Activated CD4-positive, alpha-beta T cell treated with anti-CD3 and anti-CD28 coated beads, Interleukin-2, Interleukin-6, amounts not matched to agents 100 ng/mL and 50 ng/mL, durations not matched to agents 16 hours and 8 hours (primary cell): Measurements from ENCODE around the gene PPP1R12B.

Source experiments
- DNase-seq: peaks from one replicate; pipeline ENCODE4 v3.0.0-alpha.2; 2020

PPP1R12B gene, protein sequence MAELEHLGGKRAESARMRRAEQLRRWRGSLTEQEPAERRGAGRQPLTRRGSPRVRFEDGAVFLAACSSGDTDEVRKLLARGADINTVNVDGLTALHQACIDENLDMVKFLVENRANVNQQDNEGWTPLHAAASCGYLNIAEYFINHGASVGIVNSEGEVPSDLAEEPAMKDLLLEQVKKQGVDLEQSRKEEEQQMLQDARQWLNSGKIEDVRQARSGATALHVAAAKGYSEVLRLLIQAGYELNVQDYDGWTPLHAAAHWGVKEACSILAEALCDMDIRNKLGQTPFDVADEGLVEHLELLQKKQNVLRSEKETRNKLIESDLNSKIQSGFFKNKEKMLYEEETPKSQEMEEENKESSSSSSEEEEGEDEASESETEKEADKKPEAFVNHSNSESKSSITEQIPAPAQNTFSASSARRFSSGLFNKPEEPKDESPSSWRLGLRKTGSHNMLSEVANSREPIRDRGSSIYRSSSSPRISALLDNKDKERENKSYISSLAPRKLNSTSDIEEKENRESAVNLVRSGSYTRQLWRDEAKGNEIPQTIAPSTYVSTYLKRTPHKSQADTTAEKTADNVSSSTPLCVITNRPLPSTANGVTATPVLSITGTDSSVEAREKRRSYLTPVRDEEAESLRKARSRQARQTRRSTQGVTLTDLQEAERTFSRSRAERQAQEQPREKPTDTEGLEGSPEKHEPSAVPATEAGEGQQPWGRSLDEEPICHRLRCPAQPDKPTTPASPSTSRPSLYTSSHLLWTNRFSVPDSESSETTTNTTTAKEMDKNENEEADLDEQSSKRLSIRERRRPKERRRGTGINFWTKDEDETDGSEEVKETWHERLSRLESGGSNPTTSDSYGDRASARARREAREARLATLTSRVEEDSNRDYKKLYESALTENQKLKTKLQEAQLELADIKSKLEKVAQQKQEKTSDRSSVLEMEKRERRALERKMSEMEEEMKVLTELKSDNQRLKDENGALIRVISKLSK

DNA sequence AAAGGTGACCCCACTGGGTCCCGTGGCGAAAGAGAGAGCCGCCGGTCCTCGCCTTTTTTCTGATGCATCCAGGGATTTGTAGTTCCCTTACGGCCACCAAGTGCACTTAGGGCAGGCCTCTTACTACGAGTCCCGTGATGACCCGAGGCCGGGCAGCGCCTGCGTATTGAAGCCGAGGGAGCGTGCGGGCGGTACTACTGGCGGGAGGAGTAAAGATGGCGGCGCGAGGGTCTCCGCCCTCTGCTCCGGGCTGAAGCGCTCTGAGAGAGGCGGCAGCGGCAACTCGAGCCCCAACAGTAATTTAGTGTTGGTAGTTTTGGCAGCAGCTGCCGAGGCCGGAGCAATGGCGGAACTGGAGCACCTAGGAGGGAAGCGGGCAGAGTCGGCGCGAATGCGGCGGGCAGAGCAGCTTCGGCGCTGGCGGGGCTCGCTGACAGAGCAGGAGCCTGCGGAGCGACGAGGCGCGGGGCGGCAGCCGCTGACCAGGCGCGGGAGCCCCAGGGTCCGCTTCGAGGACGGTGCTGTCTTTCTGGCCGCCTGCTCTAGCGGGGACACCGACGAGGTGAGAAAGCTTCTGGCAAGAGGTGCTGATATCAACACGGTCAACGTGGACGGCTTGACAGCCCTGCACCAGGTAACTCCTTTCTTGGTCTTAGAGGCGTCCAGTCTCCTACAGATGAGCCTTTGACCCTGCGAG is at the start of gene PPP1R12B:
TSS of gene PPP1R12B (plus strand) at position 191 of the 697 bp plus-strand sequence. CDS start at position 344, 153 bp downstream.
- DNase-seq = peak; percentile 98

DNA sequence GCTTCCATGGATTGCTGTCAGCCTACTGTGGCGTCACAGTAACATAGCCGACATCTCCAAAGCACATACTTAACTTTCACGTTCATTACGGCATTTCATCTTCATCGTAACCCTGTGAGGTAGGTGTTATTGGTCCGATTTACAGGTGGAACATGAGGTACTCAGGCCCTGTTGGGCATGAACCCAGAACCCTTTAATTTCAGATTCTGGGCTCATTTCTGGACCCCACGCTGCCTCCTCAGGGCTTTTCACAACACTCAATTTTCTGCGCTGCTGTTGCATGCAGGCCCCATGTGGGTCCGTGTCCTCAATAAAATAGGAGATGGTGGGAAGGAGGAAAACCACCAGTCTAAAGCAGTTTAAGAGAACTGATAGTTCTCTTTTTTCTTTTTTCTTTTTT is 46.3 kb upstream of the PPP1R12B start:
- DNase-seq = no peak

DNA sequence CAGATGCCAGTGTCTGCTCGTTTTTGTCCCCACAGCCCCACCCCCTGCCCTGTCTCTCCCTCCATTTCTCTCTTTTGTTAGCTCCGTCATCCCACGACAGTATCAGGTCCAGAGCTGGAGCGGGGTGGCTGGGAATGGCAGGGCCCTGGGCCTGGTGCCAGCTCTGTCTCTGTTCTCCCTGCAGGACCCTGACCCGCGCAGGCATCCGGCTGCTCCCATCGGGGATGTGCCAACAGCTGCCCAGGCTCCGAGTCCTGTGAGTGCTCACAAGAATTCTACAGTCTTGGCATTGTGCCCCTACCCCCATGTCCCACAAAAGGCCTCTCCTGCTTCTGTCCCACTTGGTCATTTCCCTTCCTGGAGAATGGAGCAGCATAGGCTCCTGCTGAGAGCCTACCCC is 44.1 kb upstream of the PPP1R12B start:
- no peak for DNase-seq

DNA sequence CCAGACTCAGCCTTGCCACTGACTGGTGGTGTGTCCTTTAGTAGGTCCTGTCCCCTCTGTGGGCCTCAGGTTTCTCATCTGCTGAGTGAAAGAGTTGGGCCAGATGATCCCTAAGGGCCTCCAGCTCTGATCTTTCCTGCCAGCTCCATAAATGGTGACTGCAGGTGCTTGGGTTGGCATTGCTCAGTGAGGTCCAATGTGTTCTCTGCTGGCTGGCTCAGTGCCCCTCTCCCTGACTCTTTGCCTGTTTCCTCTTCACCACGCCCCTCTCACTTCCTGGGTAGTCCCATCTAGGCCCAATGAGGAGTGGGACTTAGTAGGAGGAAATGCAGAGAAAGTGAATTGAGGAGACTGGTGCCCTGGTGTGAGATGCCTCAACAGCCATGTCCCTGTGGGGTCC is 43.3 kb upstream of the PPP1R12B start:
- no peak for DNase-seq

DNA sequence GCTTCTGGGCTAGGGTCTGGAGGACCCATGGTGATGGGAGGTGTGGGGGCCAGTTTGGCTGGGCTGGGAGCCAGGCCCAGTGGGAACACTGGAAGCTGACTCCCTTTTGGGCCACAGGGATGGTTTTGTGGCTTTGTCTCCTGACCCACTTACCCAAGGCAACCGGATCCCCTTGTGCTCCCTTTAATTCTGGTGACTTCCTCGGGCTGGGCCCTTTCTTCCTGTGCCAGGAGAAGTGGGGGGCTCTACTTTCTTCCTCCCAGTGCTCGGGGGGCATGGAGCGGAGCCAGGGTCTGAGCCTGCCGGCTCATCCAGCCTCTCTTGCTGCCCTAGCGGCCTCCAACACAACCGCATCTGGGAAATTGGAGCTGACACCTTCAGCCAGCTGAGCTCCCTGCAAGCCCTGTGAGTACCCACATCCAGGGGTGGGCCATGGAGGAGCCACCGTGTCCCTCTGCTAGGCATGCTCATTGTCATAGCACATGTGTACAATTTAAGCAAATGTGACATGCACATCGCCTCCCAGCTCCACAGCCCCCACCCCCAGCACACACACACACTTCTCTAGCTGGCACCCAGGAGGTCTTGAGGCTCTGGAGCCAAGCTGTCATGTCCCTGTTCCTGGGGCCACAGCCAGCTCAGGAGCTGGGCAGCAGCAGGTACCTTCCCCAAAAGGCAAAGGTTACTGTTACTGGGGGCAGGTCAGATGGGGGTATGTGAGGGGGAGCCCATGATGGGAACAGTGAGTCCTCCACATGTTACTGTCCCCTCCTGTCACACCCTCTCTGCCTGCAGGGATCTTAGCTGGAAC is 41.8 kb upstream of the PPP1R12B start:
- no peak for DNase-seq

DNA sequence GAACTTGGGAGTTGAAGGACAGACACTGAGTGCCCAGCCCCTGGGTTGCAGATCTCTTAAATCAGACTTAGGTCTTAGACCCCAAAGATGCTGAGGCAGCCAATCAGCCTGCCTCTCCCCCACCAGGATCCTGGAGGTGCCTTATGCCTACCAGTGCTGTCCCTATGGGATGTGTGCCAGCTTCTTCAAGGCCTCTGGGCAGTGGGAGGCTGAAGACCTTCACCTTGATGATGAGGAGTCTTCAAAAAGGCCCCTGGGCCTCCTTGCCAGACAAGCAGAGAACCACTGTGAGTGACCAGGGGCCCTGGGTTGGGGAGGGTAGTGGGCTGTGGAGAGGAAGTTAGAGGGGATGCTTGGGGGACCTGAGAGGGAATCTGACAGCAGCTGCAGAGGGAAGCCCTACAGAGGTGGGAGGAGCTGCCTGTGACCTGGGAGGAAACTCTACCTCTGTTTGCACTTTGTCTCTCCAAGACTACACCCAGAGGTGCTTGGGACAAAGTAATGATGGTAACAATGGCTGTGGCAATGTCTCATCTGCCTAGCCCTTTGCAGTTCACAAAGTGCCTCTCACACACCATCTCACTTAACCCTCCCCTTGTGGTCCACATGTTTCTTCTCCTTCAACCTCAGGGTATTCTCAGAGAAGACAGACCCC is 38.3 kb upstream of the PPP1R12B start:
- no peak for DNase-seq

DNA sequence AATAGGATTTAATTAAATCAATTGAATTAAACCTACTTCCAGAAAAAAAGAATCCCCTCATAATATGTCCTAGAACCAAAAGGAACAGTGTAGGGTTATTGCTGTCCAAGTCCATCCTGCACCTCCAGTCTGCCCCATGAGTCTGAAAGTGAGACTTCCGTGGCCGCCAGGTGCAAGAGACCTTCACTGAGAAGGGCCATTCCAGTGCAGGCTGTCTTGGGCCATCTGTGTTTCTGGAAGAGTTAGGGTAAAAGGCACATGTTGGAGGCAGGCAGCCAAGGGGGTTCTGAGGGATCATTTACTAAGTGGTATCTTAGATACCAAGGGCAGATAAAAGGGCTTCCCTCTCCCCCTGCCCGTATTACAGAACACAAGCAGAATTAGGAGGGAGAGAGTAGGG is 37.8 kb upstream of the PPP1R12B start:
- DNase-seq = no peak

DNA sequence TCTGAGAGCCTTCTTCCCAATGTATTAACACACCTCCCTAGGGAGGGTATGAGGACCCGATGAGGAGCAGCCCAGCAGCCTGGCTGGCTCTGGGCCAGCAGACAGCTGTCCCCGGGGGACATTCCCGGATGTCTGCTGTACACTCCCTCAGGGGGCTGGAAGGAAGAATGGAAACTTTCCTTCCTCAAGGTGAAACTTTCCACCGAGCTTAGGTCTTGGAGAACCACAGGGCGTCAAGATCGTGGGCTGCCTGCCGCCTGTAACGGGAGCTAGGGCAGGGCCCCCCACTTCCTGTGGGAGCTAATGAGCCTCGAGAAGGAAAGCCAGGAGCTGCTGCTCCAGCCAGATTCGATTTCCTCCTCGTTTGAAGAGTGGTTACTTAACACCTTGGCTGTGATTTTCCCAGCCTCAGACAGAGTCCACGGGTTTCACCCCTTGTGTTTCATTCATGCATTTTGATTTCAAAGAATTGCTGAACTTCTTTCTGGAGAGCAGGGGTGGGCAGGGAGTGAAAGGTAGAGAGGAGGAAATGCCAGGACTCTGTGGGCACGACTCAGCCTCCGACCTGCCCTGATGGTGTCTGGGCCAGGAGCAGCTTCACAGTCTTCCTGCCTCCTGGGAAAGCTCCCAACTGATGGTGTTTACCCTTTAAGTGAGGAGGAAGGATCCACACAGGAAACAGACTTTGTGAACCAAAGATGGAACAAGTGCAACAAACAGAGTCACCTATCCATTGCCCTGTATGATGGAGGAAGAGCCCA is 36.4 kb upstream of the PPP1R12B start:
- no peak for DNase-seq

DNA sequence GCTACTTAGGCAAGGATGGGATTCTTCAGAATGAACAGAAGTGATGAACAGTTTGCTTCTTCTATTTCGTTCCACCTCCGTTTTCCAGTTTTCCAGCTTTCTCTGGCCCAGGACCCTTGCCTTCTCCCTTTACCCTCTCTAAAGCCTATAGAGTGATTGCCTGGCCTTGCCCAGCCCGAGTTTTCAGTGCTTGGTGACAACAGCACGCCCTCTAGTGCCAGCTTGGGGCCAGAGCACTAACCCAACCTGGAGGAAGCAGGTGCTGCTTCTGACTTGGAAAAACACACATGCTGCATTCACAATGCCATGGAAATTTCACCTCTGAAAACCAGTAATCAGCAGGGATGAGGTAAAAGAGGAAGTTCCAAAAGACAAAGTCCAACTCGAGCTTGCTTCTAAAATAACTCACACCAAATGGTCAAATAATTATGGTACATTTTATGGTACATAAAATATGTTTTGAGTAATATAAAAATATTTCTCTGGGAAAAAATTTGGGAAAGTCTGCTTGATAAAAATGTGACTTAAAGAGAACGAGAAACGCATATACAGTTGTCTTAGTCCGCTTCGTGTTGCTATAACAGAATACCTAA is 32.8 kb upstream of the PPP1R12B start:
- DNase-seq = peak; percentile 78

DNA sequence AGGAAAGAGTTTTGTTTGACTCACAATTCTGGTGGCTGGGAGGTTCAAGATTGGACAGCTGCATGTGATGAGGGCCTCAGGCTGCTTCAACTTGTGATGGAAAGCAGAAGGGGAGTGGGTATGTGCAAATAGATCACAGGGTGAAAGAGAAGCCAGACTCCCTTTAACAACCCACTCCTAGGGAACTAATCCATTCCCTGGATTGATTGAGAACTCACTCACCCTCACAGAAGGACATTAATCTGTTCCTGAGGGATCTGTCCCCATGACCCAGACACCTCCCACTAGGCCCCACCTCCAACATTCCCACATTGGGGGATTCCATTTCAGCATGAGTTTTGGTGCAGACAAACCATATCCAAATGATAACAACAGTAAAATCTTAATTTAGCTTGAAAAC is 32.3 kb upstream of the PPP1R12B start:
- no peak for DNase-seq

DNA sequence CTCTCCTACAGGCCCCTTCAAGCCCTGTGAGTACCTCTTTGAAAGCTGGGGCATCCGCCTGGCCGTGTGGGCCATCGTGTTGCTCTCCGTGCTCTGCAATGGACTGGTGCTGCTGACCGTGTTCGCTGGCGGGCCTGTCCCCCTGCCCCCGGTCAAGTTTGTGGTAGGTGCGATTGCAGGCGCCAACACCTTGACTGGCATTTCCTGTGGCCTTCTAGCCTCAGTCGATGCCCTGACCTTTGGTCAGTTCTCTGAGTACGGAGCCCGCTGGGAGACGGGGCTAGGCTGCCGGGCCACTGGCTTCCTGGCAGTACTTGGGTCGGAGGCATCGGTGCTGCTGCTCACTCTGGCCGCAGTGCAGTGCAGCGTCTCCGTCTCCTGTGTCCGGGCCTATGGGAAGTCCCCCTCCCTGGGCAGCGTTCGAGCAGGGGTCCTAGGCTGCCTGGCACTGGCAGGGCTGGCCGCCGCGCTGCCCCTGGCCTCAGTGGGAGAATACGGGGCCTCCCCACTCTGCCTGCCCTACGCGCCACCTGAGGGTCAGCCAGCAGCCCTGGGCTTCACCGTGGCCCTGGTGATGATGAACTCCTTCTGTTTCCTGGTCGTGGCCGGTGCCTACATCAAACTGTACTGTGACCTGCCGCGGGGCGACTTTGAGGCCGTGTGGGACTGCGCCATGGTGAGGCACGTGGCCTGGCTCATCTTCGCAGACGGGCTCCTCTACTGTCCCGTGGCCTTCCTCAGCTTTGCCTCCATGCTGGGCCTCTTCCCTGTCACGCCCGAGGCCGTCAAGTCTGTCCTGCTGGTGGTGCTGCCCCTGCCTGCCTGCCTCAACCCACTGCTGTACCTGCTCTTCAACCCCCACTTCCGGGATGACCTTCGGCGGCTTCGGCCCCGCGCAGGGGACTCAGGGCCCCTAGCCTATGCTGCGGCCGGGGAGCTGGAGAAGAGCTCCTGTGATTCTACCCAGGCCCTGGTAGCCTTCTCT is 30.3 kb upstream of the PPP1R12B start:
- no peak for DNase-seq

DNA sequence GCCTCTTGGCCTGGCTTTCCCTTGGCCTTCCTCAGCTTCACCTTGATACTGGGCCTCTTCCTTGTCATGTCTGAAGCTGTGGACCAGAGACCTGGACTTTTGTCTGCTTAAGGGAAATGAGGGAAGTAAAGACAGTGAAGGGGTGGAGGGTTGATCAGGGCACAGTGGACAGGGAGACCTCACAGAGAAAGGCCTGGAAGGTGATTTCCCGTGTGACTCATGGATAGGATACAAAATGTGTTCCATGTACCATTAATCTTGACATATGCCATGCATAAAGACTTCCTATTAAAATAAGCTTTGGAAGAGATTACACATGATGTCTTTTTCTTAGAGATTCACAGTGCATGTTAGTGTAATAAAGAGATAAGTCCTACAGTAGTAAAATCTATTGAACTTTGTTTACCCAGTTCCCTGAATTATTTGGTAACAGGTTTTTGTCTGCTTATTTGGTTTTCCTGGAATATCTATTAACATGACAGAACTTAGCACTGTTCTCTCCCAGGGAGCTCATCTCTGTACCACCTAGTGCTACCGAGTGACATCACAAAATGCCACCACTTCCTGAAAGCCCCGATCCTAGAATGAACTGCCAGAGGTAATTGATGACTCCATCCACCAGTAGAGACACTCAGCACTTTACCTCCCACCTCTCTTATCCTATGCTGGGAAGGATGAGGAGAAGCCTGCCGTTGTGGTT is 29.0 kb upstream of the PPP1R12B start:
- no peak for DNase-seq

DNA sequence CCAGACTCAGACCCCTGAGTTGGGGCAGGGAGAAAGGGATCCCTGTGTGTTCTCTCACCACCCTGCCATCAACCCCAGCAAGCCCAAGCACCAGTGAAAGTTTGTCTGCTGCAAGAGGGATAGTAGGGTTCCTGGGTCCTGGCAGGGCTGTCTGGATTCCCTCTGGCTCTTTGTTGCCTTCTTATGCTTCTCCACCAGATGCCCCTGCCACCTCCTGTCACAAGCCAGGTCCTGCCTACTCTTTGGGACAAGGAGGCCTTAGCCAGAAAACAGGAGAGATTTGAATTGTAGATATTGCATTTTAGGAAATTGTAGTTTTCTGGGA is 28.5 kb upstream of the PPP1R12B start:
- no peak for DNase-seq

DNA sequence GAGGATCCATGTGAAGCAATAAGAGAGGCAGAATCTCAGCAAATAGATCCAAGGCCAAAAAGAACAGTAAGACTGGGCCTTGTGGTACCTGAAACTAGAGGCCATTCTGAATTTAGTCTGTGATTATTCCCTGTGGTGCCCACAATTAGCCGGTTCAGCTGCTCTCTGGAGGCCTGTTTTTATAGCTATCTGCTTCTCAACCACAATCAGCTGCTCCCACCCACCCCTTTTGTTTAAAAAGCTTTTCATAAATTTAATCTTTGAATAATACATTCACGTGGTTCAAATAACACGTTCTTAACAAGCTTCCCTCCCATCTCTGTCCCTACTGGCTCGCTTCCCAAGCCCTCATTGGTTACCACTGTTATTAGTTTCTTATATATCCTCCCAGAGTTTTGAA is 24.8 kb upstream of the PPP1R12B start:
- DNase-seq = no peak

DNA sequence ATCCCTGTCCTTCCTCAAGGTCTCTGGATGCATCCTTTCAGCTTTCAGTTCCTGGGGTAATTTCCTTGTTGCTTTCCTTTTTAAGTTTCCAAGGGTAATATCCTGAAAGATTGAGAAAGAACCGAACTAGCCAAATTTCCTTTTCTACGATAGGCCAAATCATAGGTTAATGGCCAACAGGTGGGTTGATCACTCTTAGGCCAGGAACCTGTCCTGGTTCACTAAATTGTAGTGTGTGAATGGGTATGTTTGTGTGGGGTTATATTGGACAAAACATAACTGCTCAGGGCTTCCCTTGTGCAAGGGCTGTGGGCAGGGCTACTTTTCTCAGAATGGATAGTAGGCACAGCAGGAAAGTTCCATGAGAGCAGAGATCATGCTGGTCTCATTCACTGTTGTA is 23.9 kb upstream of the PPP1R12B start:
- DNase-seq = no peak

DNA sequence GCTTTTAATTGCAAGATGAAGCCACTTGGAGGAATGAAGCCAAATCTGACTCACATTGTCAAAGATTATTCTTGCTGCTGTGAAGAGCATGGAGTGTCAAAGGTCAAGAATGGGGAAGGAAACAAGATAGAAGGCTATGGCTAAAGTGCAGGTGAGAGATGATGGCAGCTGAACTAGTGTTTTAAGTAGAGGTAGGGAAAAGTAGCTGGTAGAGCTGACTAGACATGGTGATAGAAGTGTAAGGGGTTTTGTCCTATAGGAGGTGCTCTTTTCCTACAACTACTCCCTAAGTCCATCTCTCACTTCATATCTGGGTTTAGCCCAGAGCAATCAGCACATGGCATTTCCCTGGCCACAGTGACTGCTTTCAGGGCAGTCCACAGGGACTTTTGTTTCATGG is 18.6 kb upstream of the PPP1R12B start:
- no peak for DNase-seq

DNA sequence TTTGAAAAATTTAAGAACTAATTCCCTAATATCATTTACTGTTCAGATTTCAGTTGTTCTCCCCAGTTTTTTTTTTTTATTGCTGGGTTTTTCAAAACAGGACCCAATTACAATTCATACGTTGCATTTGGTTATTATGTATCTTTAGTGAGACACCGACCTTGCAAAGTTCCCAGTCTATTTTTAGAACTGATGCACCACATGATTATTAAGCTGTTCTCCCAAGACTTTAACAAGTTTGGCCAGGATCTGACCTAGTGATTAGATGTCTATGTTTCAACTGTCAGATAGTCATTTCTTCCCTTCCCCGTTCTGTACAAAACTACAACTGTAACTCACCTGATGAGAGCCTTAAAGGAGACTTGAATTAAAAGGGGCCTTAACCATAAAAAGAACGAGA is 14.6 kb upstream of the PPP1R12B start:
- no peak for DNase-seq

DNA sequence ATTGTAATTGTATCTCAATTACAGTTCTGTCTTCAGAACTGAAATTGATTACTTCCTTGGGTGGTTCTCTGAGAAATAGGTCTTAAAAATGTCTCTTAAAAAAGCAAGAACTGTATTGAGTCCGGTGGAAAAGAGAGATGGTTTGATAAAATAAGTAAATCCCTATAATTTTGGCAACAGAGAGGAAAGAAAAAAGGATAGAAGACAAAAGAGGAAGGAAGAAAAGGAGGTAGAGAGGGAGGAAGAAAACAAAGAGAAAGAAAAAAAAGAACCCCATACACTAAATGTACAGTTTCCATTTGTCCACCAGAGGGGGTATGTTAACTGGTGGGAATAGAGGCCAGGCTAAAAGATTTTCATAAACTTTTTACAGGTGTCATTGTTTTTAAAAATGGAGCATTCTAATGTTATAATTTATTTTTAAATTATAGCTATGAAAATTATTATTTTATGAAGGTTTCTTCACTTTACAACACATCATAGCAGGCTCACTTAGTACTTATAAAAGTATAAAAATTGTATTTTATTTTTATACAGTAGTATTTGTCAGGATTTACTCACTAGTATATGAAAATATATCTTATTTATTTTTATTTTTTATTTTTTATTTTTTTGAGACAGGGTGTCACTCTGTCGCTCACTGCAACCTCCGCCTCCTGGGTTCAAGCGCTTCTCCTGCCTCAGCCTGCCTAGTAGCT is 4.7 kb upstream of the PPP1R12B start:
- peak; percentile 66 for DNase-seq
